Endothelial cell of umbilical vein (primary cell): ENCODE measurements around the gene PPM1E. TPM values are rescaled to one million over a fixed set of nuclear protein-coding genes. Genes with fewer than 3 reads are reported as not detected.

Experiments
- BruUV-seq: library from RNA; stranded (reverse); fragments of 400-500 nt; replicated peaks from 2 replicates; lab custom pipeline; 2021; lab: Mats Ljungman, UMichigan
- CTCF ChIA-PET: fragments of 300-600, 350-600 bp; sonication (Branson Sonifier 250); formaldehyde crosslinking; loops from one replicate; lab custom pipeline; 2021; ENCODE audit warnings: antibody characterized with exemption, inconsistent platforms; lab: Charles Lee
- POLR2A ChIA-PET: fragments of 300-600, 350-600 bp; sonication (Branson Sonifier 250); formaldehyde crosslinking; loops from one replicate; lab custom pipeline; 2021; ENCODE audit warnings: antibody characterized with exemption, inconsistent platforms; lab: Charles Lee
- DNase-seq: peaks from one replicate; pipeline ENCODE4 v3.0.0-alpha.2; 2011; ENCODE audit warnings: low read depth, low spot score
- FAIRE-seq: peaks from 2 replicates; lab custom pipeline; 2011; peaks lifted over from hg19 to GRCh38; lab: Jason Lieb, UNC
- H2AFZ ChIP-seq: 2 replicates; pipeline ENCODE4 v1.6.0; 2012; ENCODE audit warnings: low read depth, low read length, control low read depth, inconsistent platforms
- H3K27ac ChIP-seq: 2 replicates; pipeline ENCODE4 v1.5.1; 2011; ENCODE audit warnings: low read depth, mild to moderate bottlenecking, control low read depth, low read length, moderate library complexity; ENCODE audit not compliant: insufficient read depth
- H3K27me3 ChIP-seq, 2 experiments: 2 replicates each; pipeline versions ENCODE4 v1.6.0 to v1.6.1; 2011; ENCODE audit warnings: low read length in 2 of 2, mixed read lengths in 1 of 2; ENCODE audit not compliant: control insufficient read depth in 2 of 2, insufficient read depth in 2 of 2
- H3K36me3 ChIP-seq, 2 experiments: 2 replicates in 1 of 2; 3 replicates in 1 of 2; pipeline ENCODE4 v1.5.1; 2011; ENCODE audit warnings: low read length in 2 of 2, mild to moderate bottlenecking in 1 of 2, moderate library complexity in 1 of 2; ENCODE audit not compliant: control insufficient read depth in 2 of 2, insufficient read depth in 2 of 2; ENCODE audit errors: extremely low read depth in 1 of 2
- H3K4me1 ChIP-seq: 3 replicates; pipeline ENCODE4 v1.5.1; 2011; ENCODE audit warnings: mild to moderate bottlenecking, low read length; ENCODE audit not compliant: control insufficient read depth, insufficient read depth; ENCODE audit errors: extremely low read depth
- H3K4me2 ChIP-seq: 2 replicates; pipeline ENCODE4 v1.6.1; 2011; ENCODE audit warnings: low read length, control low read depth, mixed read lengths; ENCODE audit not compliant: insufficient read depth
- H3K4me3 ChIP-seq, 3 experiments: fragments of 200-600 bp in 1 of 3; sonication (generic), shearing (Covaris generic) in 1 of 3; replicated peaks in 1 of 3; 2 replicates each; pipeline ENCODE4 v1.5.1; 2011 to 2016; ENCODE audit warnings: control low read depth in 3 of 3, low read length in 3 of 3, mild to moderate bottlenecking in 2 of 3, inconsistent platforms in 1 of 3, low read depth in 1 of 3, moderate library complexity in 1 of 3; ENCODE audit not compliant: insufficient read depth in 1 of 3
- H3K79me2 ChIP-seq: 2 replicates; pipeline ENCODE4 v1.6.0; 2012; ENCODE audit warnings: low read length, inconsistent platforms; ENCODE audit not compliant: control insufficient read depth, insufficient read depth
- H3K9ac ChIP-seq: replicated peaks from 2 replicates; pipeline ENCODE3; 2011; ENCODE audit warnings: low read length, control low read depth; ENCODE audit not compliant: insufficient read depth; ENCODE audit errors: extremely low read depth
- H3K9me1 ChIP-seq: replicated peaks from 3 replicates; pipeline ENCODE4 v1.6.0; 2011; ENCODE audit warnings: mild to moderate bottlenecking, low read length; ENCODE audit not compliant: control insufficient read depth, insufficient read depth; ENCODE audit errors: extremely low read depth
- H3K9me3 ChIP-seq: replicated peaks from 2 replicates; pipeline ENCODE4 v1.5.1; 2012; ENCODE audit warnings: low read length, inconsistent platforms; ENCODE audit not compliant: control insufficient read depth, insufficient read depth
- H4K20me1 ChIP-seq: replicated peaks from 2 replicates; pipeline ENCODE3; 2011; ENCODE audit warnings: mild to moderate bottlenecking, low read length; ENCODE audit not compliant: control insufficient read depth, insufficient read depth; ENCODE audit errors: extremely low read depth
- EZH2 ChIP-seq: IDR thresholded peaks from 2 replicates; pipeline ENCODE4 v1.6.1; 2012; ENCODE audit warnings: borderline replicate concordance, low read depth, mild to moderate bottlenecking, moderate library complexity, low read length, inconsistent platforms; ENCODE audit not compliant: severe bottlenecking
- FOS ChIP-seq: IDR thresholded peaks from 2 replicates; pipeline ENCODE4 v1.6.1; 2011; ENCODE audit warnings: mild to moderate bottlenecking, low read length, moderate library complexity, borderline replicate concordance; ENCODE audit not compliant: insufficient read depth
- GATA2 ChIP-seq: IDR thresholded peaks from 2 replicates; pipeline ENCODE4 v1.7.0; 2011; ENCODE audit warnings: low read depth, mild to moderate bottlenecking, moderate library complexity, mixed read lengths, low read length; ENCODE audit not compliant: insufficient read length, insufficient read depth
- JUN ChIP-seq: IDR thresholded peaks from 2 replicates; pipeline ENCODE4 v1.6.1; 2011; ENCODE audit warnings: borderline replicate concordance, low read depth; ENCODE audit not compliant: insufficient read length, insufficient read depth
- MYC ChIP-seq: IDR thresholded peaks from one replicate; pipeline ENCODE4 v1.6.1; 2011; ENCODE audit warnings: mild to moderate bottlenecking, low read depth, low read length
- POLR2A ChIP-seq: IDR thresholded peaks from 2 replicates; pipeline ENCODE4 v1.6.1; 2012; ENCODE audit warnings: low read depth, mild to moderate bottlenecking, control low read depth, low read length
- POLR2AphosphoS5 ChIP-seq: IDR thresholded peaks from 2 replicates; pipeline ENCODE4 v1.6.1; 2012; ENCODE audit warnings: low read depth, mild to moderate bottlenecking, control low read depth, low read length, moderate library complexity; ENCODE audit not compliant: insufficient read depth
- dilution Hi-C: fragments of 300-500 bp; cut with MboI; formaldehyde crosslinking; loops from one replicate; pipeline ENCODE4 v1.15.0; 2019; ENCODE audit warnings: low sequenced_read_pairs; ENCODE audit not compliant: extremely low pct_ligation_motif_present
- intact Hi-C: fragments of 100-400 bp; cut with micrococcal nuclease; formaldehyde crosslinking; loops from one replicate; pipeline ENCODE4 v1.10.0; 2022
- polyA plus RNA-seq, 4 experiments: library from polyadenylated mRNA; depleted of rRNA in 3 of 4; stranded (reverse) in 3 of 4; unstranded in 1 of 4; fragments of >200 nt; gene quantifications; 2 replicates each; pipeline versions ENCODE4 v1.2.1 to v1.2.3, GENCODE V29; 2011 to 2012; ENCODE audit warnings: missing spikeins in 1 of 4
- total RNA-seq: library from RNA; stranded (reverse); gene quantifications from 2 replicates; pipeline ENCODE4 v1.2.3, GENCODE V29; 2021
- TF ChIP-seq, protein P1 (sequence below), 2 donors: IDR thresholded peaks; 1 replicate in 1 of 2; 2 replicates in 1 of 2; pipeline ENCODE4 v1.5.1; 2011; ENCODE audit warnings: low read length in 2 of 2, mild to moderate bottlenecking in 2 of 2, moderate library complexity in 2 of 2, control low read depth in 1 of 2, inconsistent platforms in 1 of 2, low read depth in 1 of 2; ENCODE audit not compliant: insufficient read depth in 1 of 2; ENCODE audit errors: extremely low read depth in 1 of 2
- TF ChIP-seq, protein P2 (sequence below): IDR thresholded peaks from 2 replicates; pipeline ENCODE4 v1.6.1; 2011; ENCODE audit not compliant: insufficient read depth, insufficient read length

Gene PPM1E
- total and polyA plus RNA-seq, 2 donors (not counting 3 experiments of a cell fraction or from before 2014, with no cell fraction given): 0.01 TPM; not detected in 1

DNA sequence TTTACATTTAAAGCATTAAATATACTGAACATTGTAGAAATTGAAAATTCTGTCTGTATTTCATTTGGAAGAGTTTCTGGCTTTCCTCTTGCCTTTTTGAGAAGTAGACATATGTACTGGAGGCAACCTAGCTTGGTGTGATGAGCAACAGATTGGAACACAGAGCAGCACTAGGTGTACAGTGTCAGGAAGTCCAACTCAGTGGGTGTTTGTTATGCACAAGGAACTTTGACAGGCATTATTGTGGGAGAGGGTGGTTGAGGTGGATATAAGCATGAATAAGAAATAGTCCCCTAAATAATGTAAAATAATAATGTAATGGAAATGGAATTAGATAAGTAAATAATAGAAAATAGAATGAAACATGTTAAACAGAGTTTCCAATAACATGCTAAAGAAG is 58.1 kb downstream of the PPM1E start:
- no peaks in the 10 kb centered on the region for H4K20me1 ChIP-seq
- no TSS peak for BruUV-seq
- H3K9me3 ChIP-seq: no peaks in the 10 kb centered on the region
- POLR2A ChIA-PET: no interaction called here
- H3K36me3 ChIP-seq: no peaks in the 10 kb centered on the region
- H3K4me3 ChIP-seq: no peak overlapping the region
- H3K4me1 ChIP-seq: no peaks in the 10 kb centered on the region
- DNase-seq: no peak
- intact Hi-C loops: no loop called here
- TF ChIP-seq FOS: no peak
- TF ChIP-seq, protein P1, sequence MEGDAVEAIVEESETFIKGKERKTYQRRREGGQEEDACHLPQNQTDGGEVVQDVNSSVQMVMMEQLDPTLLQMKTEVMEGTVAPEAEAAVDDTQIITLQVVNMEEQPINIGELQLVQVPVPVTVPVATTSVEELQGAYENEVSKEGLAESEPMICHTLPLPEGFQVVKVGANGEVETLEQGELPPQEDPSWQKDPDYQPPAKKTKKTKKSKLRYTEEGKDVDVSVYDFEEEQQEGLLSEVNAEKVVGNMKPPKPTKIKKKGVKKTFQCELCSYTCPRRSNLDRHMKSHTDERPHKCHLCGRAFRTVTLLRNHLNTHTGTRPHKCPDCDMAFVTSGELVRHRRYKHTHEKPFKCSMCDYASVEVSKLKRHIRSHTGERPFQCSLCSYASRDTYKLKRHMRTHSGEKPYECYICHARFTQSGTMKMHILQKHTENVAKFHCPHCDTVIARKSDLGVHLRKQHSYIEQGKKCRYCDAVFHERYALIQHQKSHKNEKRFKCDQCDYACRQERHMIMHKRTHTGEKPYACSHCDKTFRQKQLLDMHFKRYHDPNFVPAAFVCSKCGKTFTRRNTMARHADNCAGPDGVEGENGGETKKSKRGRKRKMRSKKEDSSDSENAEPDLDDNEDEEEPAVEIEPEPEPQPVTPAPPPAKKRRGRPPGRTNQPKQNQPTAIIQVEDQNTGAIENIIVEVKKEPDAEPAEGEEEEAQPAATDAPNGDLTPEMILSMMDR (IDR thresholded peaks at IDR 0.05; ENCODE audit: extremely low read depth in 1 of 2, insufficient read depth in 1 of 2, low read depth in 1 of 2, low read length in 2 of 2): no peak
- TF ChIP-seq MYC: no peak
- no peak for TF ChIP-seq POLR2AphosphoS5
- no peak for TF ChIP-seq JUN
- no peak for TF ChIP-seq POLR2A
- TF ChIP-seq EZH2: no peak
- no peak for TF ChIP-seq GATA2
- TF ChIP-seq, protein P2, sequence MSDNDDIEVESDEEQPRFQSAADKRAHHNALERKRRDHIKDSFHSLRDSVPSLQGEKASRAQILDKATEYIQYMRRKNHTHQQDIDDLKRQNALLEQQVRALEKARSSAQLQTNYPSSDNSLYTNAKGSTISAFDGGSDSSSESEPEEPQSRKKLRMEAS: no peak
- CTCF ChIA-PET: interaction anchor here (1.1 kb wide), 1 partner anchor 295 kb away, joined by 3 read pairs; no protein-coding TSS in a partner anchor
- dilution Hi-C loops: no loop called here
- H3K27ac ChIP-seq: no peak overlapping the region
- no peak for FAIRE-seq
- no peak overlapping the region for H3K9ac ChIP-seq
- no peak overlapping the region for H3K4me2 ChIP-seq
- H3K27me3 ChIP-seq: no peaks in the 10 kb centered on the region
- no peak overlapping the region for H2AFZ ChIP-seq
- H3K9me1 ChIP-seq: no peaks in the 10 kb centered on the region
- H3K79me2 ChIP-seq: no peaks in the 10 kb centered on the region
